K562 (cell line): ENCODE data around the gene ADARB2. TPM values are rescaled to one million over a fixed set of nuclear protein-coding genes. Genes with fewer than 3 reads are reported as not detected.

ENCODE experiments used
- ATAC-seq: fragments of 200-7000 bp; cut with Tn5 transposase; 3 replicates; pipeline ENCODE4 v1.9.1; 2020; ENCODE audit warnings: moderate library complexity
- BruUV-seq: library from RNA; stranded (reverse); fragments of 400-500 nt; replicated peaks from 2 replicates; lab custom pipeline; 2021; lab: Mats Ljungman, UMichigan
- CTCF ChIA-PET: fragments of 300-600 bp; formaldehyde crosslinking; extraction: SDS; loops from one replicate; lab custom pipeline; 2021; ENCODE audit warnings: low intra/inter-chr PET ratio; lab: Yijun Ruan, JAX
- POLR2A ChIA-PET: fragments of 300-600, 350-650 bp; sonication (Branson Sonifier 250); formaldehyde crosslinking; extraction: SDS; loops from one replicate; lab custom pipeline; 2021; ENCODE audit warnings: antibody characterized with exemption, inconsistent platforms; lab: Yijun Ruan, JAX
- DNase-seq, 4 experiments: peaks; one replicate each; pipeline versions ENCODE4 v3.0.0 to v3.0.0-alpha.2; 2011 to 2018; ENCODE audit warnings: low spot score in 3 of 4, mixed read lengths in 3 of 4; ENCODE audit errors: extremely low read depth in 1 of 4
- FAIRE-seq: peaks from 2 replicates; lab custom pipeline; 2011; peaks lifted over from hg19 to GRCh38; lab: Jason Lieb, UNC
- H2AFZ ChIP-seq: 2 replicates; pipeline ENCODE4 v1.6.0; 2011; ENCODE audit warnings: low read depth, low read length, control low read depth, inconsistent platforms
- H3K27ac ChIP-seq: fragments of 200-600 bp; 3 replicates; pipeline ENCODE4 v1.8.0; 2011; ENCODE audit warnings: low read depth, mild to moderate bottlenecking, control low read depth, inconsistent platforms, low read length, moderate library complexity, mixed read lengths; ENCODE audit errors: extremely low read depth
- H3K27me3 ChIP-seq, 2 experiments: fragments of 300-600 bp in 1 of 2; 2 replicates in 1 of 2; 3 replicates in 1 of 2; pipeline versions ENCODE4 v1.6.0 to v1.8.0; 2011; ENCODE audit warnings: inconsistent platforms in 2 of 2, low read length in 2 of 2, mild to moderate bottlenecking in 1 of 2, mixed read lengths in 1 of 2, moderate library complexity in 1 of 2; ENCODE audit not compliant: control insufficient read depth in 2 of 2, insufficient read depth in 2 of 2
- H3K36me3 ChIP-seq: fragments of 300-600 bp; 3 replicates; pipeline ENCODE4 v1.8.0; 2011; ENCODE audit warnings: mild to moderate bottlenecking, low read length, inconsistent platforms; ENCODE audit not compliant: control insufficient read depth, insufficient read depth
- H3K4me1 ChIP-seq, 2 experiments: fragments of 200-600 bp in 1 of 2; replicated peaks in 1 of 2; 2 replicates in 1 of 2; 3 replicates in 1 of 2; pipeline versions ENCODE4 v1.5.1 to v1.8.0; 2011; ENCODE audit warnings: inconsistent platforms in 2 of 2, low read length in 2 of 2, mild to moderate bottlenecking in 1 of 2, mixed read lengths in 1 of 2, moderate library complexity in 1 of 2; ENCODE audit not compliant: control insufficient read depth in 2 of 2, insufficient read depth in 2 of 2
- H3K4me2 ChIP-seq: 2 replicates; pipeline ENCODE4 v1.6.1; 2011; ENCODE audit warnings: low read length, control low read depth, inconsistent platforms, mixed read lengths; ENCODE audit not compliant: insufficient read depth
- H3K4me3 ChIP-seq: fragments of 200-600 bp; sonication (generic), shearing (Covaris generic); 2 replicates; pipeline ENCODE4 v1.5.1; 2016; ENCODE audit warnings: control low read depth, inconsistent platforms
- H3K79me2 ChIP-seq: fragments of 200-600 bp; 3 replicates; pipeline ENCODE4 v1.8.0; 2011; ENCODE audit warnings: low read length, inconsistent platforms; ENCODE audit not compliant: control insufficient read depth, insufficient read depth
- H3K9ac ChIP-seq, 2 experiments: 2 replicates each; pipeline versions ENCODE4 v1.6.0 to v1.6.1; 2011; ENCODE audit warnings: low read depth in 2 of 2, low read length in 2 of 2, control low read depth in 1 of 2, inconsistent platforms in 1 of 2, mild to moderate bottlenecking in 1 of 2, mixed read lengths in 1 of 2; ENCODE audit not compliant: insufficient read depth in 1 of 2
- H3K9me1 ChIP-seq: one replicate; pipeline ENCODE4 v1.6.0; 2011; ENCODE audit warnings: inconsistent platforms, mild to moderate bottlenecking, low read length, moderate library complexity; ENCODE audit not compliant: control insufficient read depth, insufficient read depth
- H3K9me3 ChIP-seq: replicated peaks from 2 replicates; pipeline ENCODE4 v1.5.1; 2011; ENCODE audit warnings: low read depth, low read length, inconsistent platforms; ENCODE audit not compliant: control insufficient read depth, insufficient read depth
- H4K20me1 ChIP-seq: replicated peaks from 2 replicates; pipeline ENCODE4 v1.6.1; 2011; ENCODE audit warnings: low read length, inconsistent platforms, mixed read lengths; ENCODE audit not compliant: control insufficient read depth, insufficient read depth
- BRD4 ChIP-seq: fragments of 200-600 bp; sonication (generic); IDR thresholded peaks from 2 replicates; pipeline ENCODE4 v1.6.1; 2017; ENCODE audit warnings: inconsistent platforms
- CCNT2 ChIP-seq: IDR thresholded peaks from 2 replicates; pipeline ENCODE4 v1.6.1; 2011; ENCODE audit warnings: borderline replicate concordance, low read depth, mild to moderate bottlenecking, moderate library complexity, mixed read lengths, low read length; ENCODE audit not compliant: insufficient read length; ENCODE audit errors: extremely low read depth
- CREM ChIP-seq: IDR thresholded peaks from 2 replicates; pipeline ENCODE4 v1.6.1; 2014; ENCODE audit warnings: antibody characterized with exemption, low read depth
- HNRNPL ChIP-seq: fragments of 200-400 bp; formaldehyde crosslinking; IDR thresholded peaks from 2 replicates; pipeline ENCODE4 v1.6.1; 2017; ENCODE audit warnings: low read depth, mild to moderate bottlenecking, low read length
- KLF16 ChIP-seq: IDR thresholded peaks from 2 replicates; pipeline ENCODE4 v1.6.1; 2016; ENCODE audit warnings: antibody characterized with exemption
- L3MBTL2 ChIP-seq: fragments of 450-650 bp; IDR thresholded peaks from 2 replicates; pipeline ENCODE4 v1.6.1; 2016; ENCODE audit warnings: mild to moderate bottlenecking, moderate library complexity
- MCM7 ChIP-seq, 2 experiments: fragments of 450-650 bp; IDR thresholded peaks; 2 replicates each; pipeline ENCODE4 v1.6.1; 2016 to 2018
- SMARCE1 ChIP-seq: fragments of 450-650 bp; IDR thresholded peaks from 2 replicates; pipeline ENCODE4 v1.7.1; 2016; ENCODE audit warnings: mild to moderate bottlenecking
- TRIM24 ChIP-seq, 2 experiments: fragments of 450-650 bp; IDR thresholded peaks; 2 replicates each; pipeline ENCODE4 v1.6.1; 2016
- ZC3H4 ChIP-seq: sonication (generic); formaldehyde crosslinking; IDR thresholded peaks from 2 replicates; pipeline ENCODE4 v1.9.0; 2021; ENCODE audit warnings: missing genetic modification reagents, borderline replicate concordance
- ZNF561 ChIP-seq: fragments of 450-650 bp; formaldehyde crosslinking; conservative IDR thresholded peaks from 2 replicates; pipeline ENCODE4 v1.4.0; 2020; ENCODE audit warnings: mild to moderate bottlenecking, moderate library complexity
- ZNF583 ChIP-seq: fragments of 250-450 bp; sonication (Bioruptor Pico); IDR thresholded peaks from 2 replicates; pipeline ENCODE4 v1.4.0; 2020
- WGBS: fragments of 100-300 bp; shearing (Covaris generic); methylation state at CpG from one replicate; pipeline ENCODE4 v1.1.6; 2016; ENCODE audit warnings: low coverage, mixed read lengths; ENCODE audit not compliant: insufficient coverage; ENCODE audit errors: missing lambda C conversion rate; 5-methylcytosine and 5-hydroxymethylcytosine counted together
- in situ Hi-C: fragments of 300-500 bp; cut with MboI; formaldehyde crosslinking; loops from 4 replicates; pipeline ENCODE4 v1.15.0; 2018; ENCODE audit warnings: inconsistent platforms, mixed read lengths
- intact Hi-C: fragments of 100-400 bp; cut with micrococcal nuclease; formaldehyde crosslinking; loops from 2 replicates; pipeline ENCODE4 v1.14.2; 2022
- polyA plus RNA-seq, 8 experiments: library from polyadenylated mRNA; depleted of rRNA in 4 of 8; stranded (reverse) in 5 of 8; unstranded in 3 of 8; fragments of >200 nt; fragmentation: Nextera tagmentation in 2 of 8; fragmentation: Illumina TruSeq in 1 of 8; extraction: Ambion mirVana in 2 of 8; extraction: Trizol in 1 of 8; gene quantifications; 2 replicates each; pipeline versions ENCODE4 v1.2.1 to v1.2.3, GENCODE V29; 2011 to 2014; ENCODE audit warnings: inconsistent platforms in 1 of 8, missing spikeins in 1 of 8
- total RNA-seq, 7 experiments: library from RNA; depleted of rRNA in 6 of 7; stranded (reverse); fragments of >200 nt in 6 of 7; fragmentation: Illumina TruSeq in 2 of 7; extraction: Trizol in 2 of 7; gene quantifications; 2 replicates each; pipeline versions ENCODE4 v1.2.1 to v1.2.3, GENCODE V29; 2011 to 2021; ENCODE audit warnings: low replicate concordance in 1 of 7
- TF ChIP-seq, protein P1 (sequence below): fragments of 450-650 bp; IDR thresholded peaks from 2 replicates; pipeline ENCODE4 v1.6.1; 2016; ENCODE audit warnings: antibody characterized with exemption
- TF ChIP-seq, protein P2 (sequence below): fragments of 250-450 bp; sonication (Bioruptor Pico); IDR thresholded peaks from 2 replicates; pipeline ENCODE4 v1.8.0; 2021; ENCODE audit warnings: moderate library complexity, mild to moderate bottlenecking, inconsistent platforms
- TF ChIP-seq, protein P3 (sequence below): fragments of 250-450 bp; sonication (Bioruptor Pico); IDR thresholded peaks from 2 replicates; pipeline ENCODE4 v1.4.0; 2020; ENCODE audit warnings: mild to moderate bottlenecking, moderate library complexity, borderline replicate concordance

ADARB2 gene
- total and polyA plus RNA-seq, 9 of the 15 experiments (the other 6 are each of a cell fraction or from before 2014, with no cell fraction given) = not detected

DNA sequence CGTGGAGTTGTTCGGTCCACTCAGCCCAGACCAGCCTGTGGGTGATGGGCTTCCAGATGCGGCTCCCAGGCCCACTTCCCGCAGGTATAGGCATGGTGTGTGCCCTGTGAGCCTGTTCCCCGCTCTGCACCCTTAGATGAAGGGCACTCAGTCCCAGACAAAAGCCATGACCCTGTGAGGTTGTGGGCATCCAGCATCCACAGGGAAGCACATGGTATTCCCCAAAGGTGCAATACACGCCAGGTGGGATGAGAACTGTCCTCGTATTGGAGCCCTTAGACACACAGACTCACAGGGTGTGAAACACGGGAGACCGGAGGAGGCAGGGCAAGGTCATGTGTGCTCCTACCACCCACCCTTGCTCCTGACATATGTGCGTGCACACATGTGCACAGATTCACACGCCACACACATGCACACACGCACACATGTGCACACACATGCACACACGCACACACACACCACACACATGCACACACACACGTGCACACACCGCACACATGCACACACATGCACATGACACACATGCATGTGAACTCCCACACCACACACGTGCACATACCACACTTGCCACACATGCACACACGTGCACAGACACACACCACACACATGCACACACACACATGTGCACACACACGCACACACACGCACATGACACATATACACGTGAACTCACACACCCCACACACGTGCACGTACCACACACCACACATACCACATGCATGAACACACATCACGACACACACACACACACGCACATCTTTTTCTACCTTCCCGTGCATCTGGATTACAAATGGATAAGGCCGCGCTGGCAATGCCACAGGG lies 361.8 kb downstream of the ADARB2 start (continued):
- TF ChIP-seq KLF16 (no peak), SMARCE1 (no peak), ZNF583 (CRISPR knock-in tag) (no peak), CREM (no peak), L3MBTL2 (no peak), BRD4 (no peak)

DNA sequence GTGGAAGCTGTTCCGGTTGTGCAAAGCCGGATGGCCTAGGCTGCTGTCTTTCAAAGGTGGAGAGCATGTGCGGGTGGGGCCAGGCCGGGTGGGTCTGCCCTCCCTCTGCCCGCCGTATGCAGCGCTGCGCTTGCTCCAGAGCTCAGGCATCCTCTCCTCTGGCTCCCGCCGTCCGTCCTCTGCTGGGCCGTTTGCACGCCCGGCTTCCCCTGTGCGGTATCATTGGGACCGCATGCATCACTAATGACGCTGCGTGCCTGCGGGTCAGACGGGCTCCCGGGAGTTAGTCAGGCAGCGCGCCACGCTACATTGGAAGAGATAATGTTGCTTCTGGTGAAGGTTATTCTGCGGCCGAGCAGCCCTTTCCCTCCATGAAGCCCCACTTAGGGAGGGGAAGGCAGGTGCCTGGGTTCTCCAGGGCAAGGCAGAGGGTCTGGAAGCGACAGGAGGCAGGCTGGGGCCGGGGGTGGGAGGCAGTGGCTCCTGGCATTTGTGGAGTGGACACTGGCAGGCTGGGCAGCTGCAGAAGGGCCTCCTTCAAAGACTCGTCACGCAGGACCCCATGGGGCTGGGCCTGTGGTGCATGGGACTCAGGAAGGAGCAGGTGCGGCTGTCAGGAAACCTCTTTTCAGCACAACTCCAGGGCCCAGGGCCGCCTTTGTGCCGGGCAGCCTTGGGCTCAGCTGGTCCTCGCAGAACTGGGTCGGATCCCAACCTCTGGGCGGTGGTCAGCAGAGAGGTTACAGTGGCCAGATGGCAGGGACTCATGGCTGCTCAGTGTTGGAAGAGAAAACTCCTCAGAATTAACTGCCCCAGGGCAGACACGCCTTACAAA lies 362.6 kb downstream of the ADARB2 start:
- ChIA-PET CTCF (no interaction called here), POLR2A (no interaction called here)
- Histone ChIP-seq H3K9me1 (no peaks in the 10 kb centered on the region), H4K20me1 (peaks cover 4% of the 10 kb centered on the region; the same call in 1 of the 2 replicates), H3K79me2 (no peaks in the 10 kb centered on the region), H3K36me3 (no peaks in the 10 kb centered on the region), H3K27ac (no peak overlapping the region), H2AFZ (no peak overlapping the region), H3K9me3 (no peaks in the 10 kb centered on the region), H3K4me3 (no peak overlapping the region), H3K4me2 (no peak overlapping the region), H3K4me1 (no peaks in the 10 kb centered on the region), H3K9ac (no peak overlapping the region), H3K27me3 (peaks cover 0 to 28% of the 10 kb centered on the region in 2 experiments; a peak in 3 of 5 replicates)
- no peak for FAIRE-seq
- TF ChIP-seq MCM7 (IDR thresholded peaks at IDR 0.05) = no peak
- TF ChIP-seq TRIM24 (IDR thresholded peaks at IDR 0.05) = no peak
- TF ChIP-seq ZC3H4 (CRISPR knock-in tag) = no peak
- TF ChIP-seq ZNF561 (CRISPR knock-in tag) = no peak
- TF ChIP-seq, protein P1, sequence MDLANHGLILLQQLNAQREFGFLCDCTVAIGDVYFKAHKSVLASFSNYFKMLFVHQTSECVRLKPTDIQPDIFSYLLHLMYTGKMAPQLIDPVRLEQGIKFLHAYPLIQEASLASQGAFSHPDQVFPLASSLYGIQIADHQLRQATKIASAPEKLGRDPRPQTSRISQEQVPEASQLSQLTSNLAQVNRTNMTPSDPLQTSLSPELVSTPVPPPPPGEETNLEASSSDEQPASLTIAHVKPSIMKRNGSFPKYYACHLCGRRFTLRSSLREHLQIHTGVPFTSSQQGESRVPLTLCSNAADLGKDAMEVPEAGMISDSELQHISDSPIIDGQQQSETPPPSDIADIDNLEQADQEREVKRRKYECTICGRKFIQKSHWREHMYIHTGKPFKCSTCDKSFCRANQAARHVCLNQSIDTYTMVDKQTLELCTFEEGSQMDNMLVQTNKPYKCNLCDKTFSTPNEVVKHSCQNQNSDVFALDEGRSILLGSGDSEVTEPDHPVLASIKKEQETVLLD = no peak
- no peak for TF ChIP-seq HNRNPL
- TF ChIP-seq, protein P2, sequence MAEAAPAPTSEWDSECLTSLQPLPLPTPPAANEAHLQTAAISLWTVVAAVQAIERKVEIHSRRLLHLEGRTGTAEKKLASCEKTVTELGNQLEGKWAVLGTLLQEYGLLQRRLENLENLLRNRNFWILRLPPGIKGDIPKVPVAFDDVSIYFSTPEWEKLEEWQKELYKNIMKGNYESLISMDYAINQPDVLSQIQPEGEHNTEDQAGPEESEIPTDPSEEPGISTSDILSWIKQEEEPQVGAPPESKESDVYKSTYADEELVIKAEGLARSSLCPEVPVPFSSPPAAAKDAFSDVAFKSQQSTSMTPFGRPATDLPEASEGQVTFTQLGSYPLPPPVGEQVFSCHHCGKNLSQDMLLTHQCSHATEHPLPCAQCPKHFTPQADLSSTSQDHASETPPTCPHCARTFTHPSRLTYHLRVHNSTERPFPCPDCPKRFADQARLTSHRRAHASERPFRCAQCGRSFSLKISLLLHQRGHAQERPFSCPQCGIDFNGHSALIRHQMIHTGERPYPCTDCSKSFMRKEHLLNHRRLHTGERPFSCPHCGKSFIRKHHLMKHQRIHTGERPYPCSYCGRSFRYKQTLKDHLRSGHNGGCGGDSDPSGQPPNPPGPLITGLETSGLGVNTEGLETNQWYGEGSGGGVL (CRISPR knock-in tag) = no peak
- no peak for TF ChIP-seq CCNT2
- TF ChIP-seq, protein P3, sequence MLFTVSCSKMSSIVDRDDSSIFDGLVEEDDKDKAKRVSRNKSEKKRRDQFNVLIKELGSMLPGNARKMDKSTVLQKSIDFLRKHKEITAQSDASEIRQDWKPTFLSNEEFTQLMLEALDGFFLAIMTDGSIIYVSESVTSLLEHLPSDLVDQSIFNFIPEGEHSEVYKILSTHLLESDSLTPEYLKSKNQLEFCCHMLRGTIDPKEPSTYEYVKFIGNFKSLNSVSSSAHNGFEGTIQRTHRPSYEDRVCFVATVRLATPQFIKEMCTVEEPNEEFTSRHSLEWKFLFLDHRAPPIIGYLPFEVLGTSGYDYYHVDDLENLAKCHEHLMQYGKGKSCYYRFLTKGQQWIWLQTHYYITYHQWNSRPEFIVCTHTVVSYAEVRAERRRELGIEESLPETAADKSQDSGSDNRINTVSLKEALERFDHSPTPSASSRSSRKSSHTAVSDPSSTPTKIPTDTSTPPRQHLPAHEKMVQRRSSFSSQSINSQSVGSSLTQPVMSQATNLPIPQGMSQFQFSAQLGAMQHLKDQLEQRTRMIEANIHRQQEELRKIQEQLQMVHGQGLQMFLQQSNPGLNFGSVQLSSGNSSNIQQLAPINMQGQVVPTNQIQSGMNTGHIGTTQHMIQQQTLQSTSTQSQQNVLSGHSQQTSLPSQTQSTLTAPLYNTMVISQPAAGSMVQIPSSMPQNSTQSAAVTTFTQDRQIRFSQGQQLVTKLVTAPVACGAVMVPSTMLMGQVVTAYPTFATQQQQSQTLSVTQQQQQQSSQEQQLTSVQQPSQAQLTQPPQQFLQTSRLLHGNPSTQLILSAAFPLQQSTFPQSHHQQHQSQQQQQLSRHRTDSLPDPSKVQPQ (CRISPR knock-in tag) = no peak
- in situ Hi-C loops (no loop called here), intact Hi-C loops (no loop called here)
- ATAC-seq = no peak
- WGBS = 8% methylated on average over 27 of the region's 37 CpGs
- no TSS peak for BruUV-seq
- DNase-seq = no peak
